Lower leg skin (tissue), 3 donors: ENCODE results near the gene GRIK2.

ENCODE experiments used
- POLR2A ChIP-seq, 2 donors: fragments of 450-650 bp; IDR thresholded peaks; one replicate each; pipeline ENCODE4 v1.6.1; 2016 to 2017; ENCODE audit warnings: antibody characterized with exemption in 2 of 2, mild to moderate bottlenecking in 1 of 2, moderate library complexity in 1 of 2
- TF ChIP-seq, protein P1 (sequence below), 3 donors: fragments of 450-650 bp; IDR thresholded peaks; one replicate each; pipeline ENCODE4 v1.5.1; 2016; ENCODE audit warnings: antibody characterized with exemption in 3 of 3, mild to moderate bottlenecking in 3 of 3, moderate library complexity in 2 of 3

DNA sequence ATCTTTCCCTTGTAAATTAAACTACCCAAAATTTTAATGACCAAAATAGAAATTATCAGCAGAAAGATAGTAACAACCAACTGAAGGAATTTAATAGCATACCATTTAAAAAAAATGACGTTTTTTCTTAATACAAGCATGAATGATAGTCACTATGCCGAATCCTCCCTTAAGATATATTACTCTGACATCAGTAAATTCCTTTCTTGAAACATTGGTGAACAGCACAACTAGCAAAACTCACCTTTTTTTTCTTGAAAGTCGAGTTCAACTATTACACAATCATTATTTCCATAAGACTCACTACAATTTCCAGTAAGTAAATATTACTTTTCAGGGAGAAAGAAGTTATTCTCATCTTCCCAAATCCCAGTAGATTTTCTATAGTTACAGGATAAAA, 433.2 kb downstream of the GRIK2 start:
- TF ChIP-seq, protein P1, sequence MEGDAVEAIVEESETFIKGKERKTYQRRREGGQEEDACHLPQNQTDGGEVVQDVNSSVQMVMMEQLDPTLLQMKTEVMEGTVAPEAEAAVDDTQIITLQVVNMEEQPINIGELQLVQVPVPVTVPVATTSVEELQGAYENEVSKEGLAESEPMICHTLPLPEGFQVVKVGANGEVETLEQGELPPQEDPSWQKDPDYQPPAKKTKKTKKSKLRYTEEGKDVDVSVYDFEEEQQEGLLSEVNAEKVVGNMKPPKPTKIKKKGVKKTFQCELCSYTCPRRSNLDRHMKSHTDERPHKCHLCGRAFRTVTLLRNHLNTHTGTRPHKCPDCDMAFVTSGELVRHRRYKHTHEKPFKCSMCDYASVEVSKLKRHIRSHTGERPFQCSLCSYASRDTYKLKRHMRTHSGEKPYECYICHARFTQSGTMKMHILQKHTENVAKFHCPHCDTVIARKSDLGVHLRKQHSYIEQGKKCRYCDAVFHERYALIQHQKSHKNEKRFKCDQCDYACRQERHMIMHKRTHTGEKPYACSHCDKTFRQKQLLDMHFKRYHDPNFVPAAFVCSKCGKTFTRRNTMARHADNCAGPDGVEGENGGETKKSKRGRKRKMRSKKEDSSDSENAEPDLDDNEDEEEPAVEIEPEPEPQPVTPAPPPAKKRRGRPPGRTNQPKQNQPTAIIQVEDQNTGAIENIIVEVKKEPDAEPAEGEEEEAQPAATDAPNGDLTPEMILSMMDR (IDR thresholded peaks at IDR 0.05), result no peak
- TF ChIP-seq POLR2A (IDR thresholded peaks at IDR 0.05), result no peak
